GF-D8 (cell line): Measurements from ENCODE around the gene VANGL2.
"Not testable (repeated sequence)": the region's sequence is repeated elsewhere in the genome, so short reads cannot be mapped to it uniquely, and the experiment has no call there.

Experiments used
- DNase-seq: peaks from one replicate; lab custom pipeline; 2025; lab: John Stamatoyannopoulos, UW

The VANGL2 gene

DNA sequence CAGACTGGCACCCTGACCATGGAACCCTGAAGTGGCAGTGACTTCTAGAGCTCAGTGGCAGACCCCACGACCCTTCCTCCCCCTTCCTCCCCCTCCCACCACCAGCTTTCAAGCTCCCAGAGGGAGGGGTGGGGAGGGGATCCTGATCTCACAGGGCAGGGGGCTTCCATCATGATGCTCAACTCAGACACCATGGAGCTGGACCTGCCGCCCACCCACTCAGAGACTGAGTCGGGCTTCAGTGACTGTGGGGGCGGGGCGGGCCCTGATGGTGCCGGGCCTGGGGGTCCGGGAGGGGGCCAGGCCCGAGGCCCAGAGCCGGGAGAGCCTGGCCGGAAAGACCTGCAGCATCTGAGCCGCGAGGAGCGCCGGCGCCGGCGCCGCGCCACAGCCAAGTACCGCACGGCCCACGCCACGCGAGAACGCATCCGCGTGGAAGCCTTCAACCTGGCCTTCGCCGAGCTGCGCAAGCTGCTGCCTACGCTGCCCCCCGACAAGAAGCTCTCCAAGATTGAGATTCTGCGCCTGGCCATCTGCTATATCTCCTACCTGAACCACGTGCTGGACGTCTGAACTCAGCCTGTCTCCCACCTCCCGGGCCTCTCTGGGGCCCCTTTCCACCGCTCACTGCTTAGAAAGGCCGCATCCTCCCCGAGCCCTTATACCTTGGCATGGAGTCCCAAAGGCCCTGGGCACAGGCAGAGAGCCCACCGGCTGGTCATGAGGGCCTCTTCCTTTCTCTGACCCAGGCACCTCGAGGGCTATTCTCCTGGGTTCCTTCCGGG is 29.6 kb upstream of the VANGL2 start:
- no peak for DNase-seq

DNA sequence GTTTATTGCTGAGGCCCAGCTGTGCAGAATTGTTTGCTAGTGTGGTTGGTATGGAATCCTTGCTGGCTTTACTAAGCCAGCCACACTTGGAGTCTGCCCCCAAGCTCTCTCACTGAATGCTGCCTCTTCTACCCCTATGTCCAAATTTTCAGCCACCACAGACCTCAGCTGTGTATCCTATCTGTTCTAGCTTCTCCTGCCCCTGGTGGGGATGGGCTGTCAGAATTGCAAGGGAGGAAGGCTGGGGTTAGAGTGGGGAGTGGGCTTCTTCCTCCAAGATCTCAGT is 29.1 kb upstream of the VANGL2 start:
- DNase-seq, result no peak

DNA sequence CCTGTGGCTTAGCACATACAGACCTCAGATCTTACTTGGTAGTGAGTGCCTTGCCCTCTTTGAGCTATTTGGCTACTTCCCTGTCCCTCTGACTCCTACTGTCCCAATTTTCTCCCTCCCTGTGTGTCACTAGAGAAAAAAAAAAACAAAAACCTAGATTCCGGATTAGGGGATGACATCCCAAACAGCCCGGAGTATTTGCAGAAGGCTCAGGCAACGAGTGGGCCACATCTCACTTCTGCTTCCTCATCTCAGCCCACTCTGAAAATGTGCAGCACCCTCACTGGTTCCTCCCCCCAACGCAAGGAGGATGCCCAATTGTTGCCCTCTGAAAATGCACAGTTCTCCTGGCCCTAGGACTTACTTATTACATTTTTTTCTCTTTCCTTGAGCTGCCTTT is 28.6 kb upstream of the VANGL2 start:
- no peak for DNase-seq

DNA sequence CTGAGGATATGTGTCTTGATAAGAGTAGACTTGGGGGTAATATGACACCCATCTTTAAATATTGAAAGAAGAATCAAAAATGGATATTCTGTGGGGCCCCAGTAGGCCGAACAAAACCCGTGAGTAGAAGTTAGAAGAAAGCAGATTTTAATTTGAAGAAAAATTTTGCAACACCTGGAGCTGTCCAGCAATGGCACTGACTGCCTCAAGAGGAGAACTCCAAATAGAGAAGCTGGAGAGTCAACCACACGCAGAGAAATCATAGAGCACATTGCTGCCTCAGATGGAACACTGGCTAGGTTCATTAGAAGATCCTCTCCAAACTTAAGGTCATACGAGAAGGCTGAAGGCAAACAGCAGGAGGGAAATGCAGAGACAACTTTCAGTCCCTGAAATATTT is 26.7 kb upstream of the VANGL2 start:
- DNase-seq, result no peak

DNA sequence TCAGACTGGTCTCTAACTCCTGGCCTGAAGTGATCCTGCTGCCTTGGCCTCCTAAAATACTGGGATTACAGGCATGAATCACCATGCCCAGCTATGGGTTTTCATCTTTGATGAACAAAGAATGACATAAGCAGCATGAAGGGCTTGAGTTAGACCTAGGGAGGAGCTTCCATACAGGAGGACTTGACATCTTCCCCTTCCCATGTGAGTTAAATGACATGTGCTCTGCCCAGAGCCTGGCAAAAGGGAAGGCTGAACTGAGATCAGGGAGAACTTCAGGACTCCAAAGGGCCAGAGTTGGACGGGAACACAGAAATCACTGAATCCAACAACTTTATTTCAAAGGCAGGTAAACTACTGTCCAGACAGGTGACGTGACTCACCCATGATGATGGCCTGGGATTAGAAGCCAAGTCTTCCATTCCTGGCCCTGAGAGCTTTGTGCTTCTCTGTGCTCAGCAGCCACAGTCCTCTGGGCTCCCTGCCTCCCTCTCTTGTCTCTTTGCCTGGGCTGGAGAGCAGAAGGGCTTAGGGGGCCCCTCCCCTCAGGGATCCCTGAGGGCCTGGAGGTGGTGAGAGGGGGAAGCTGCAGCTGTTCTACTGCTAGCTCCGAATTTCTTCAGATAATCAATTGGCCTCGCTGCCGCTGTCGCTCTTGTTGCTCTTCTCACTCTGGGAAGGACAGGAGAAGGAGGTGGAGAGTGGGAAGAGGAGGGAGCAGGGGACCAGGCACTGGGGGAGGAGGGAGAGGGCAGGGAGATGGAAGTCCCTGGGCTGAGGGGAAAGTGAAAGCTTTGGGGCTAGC is 25.9 kb upstream of the VANGL2 start:
- DNase-seq, result no peak

- DNase-seq, result no peak
These were observed 24.4 kb upstream of the VANGL2 start for GRCh38 chr1:160375788-160376524.

DNA sequence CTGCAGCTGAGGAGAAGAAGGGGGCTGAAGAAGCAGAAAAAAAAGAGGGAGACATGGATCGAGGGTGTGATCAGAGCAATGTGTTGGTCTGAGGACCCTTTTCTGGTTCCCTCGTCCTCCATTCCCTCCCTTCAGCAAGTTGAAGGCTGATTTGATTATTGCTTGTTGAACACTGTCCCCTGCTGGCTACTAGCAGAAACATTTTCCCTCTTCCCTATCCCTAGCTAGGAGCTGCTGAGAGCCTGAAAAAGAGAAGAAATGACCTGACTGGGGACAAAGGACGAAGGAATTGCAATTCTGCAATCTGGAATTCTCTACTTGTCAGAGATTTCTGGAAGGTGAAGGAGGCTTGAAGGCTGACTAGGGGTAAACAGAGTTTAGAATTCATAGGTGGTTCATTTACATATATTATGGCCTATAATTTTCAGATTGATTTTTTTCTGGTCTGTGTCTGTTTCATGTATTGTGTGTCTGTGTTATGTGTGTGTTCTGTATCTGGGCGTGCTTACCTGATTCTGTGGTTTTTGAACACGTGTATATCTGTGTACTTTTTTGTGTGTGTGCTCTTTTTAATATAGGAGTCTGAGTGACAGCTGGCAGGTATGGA is 23.7 kb upstream of the VANGL2 start:
- peak; percentile 29 for DNase-seq

- DNase-seq, result no peak
These were observed 22.7 kb upstream of the VANGL2 start for GRCh38 chr1:160377585-160378206.

GRCh38 chr1:160384812-160385211 is 15.6 kb upstream of the VANGL2 start:
- DNase-seq, result not testable (repeated sequence)

DNA sequence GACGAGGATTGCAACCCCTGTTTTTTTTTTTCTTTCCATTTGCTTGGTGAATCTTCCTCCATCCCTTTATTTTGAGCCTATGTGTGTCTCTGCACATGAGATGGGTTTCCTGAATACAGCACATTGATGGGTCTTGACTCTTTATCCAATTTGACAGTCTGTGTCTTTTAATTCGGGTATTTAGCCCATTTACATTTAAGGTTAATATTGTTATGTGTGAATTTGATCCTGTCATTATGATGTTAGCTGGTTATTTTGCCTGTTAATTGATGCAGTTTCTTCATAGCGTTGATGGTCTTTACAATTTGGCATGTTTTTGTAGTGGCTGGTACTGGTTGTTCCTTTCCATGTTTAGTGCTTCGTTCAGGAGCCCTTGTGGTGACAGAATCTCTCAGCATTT is 12.0 kb upstream of the VANGL2 start:
- DNase-seq, result not testable (repeated sequence)

- DNase-seq, result no peak
These were observed 5.7 kb upstream of the VANGL2 start for GRCh38 chr1:160394673-160395072.

DNA sequence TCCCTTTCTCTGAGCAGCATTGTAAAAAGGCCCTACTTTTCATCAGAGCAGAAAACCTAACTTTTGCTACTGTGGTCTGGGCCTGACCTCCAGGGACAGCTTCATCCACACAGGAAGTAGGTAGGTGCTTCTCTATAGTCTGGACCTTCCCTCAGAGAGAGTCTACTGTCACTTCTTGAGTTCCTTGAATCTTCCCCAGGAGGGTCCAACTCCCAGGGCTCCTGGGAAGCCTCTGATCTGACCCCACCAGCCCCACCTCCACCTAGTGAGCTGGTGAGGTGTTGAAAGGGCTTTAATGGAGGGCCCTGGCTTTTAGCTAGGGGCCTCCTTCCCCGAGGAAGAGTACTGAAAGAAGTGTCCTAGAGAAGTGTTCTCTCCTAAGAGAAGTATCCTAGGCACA is 2.7 kb upstream of the VANGL2 start:
- DNase-seq, result no peak

GRCh38 chr1:160398823-160399222 is 1.5 kb upstream of the VANGL2 start:
- no peak for DNase-seq

DNA sequence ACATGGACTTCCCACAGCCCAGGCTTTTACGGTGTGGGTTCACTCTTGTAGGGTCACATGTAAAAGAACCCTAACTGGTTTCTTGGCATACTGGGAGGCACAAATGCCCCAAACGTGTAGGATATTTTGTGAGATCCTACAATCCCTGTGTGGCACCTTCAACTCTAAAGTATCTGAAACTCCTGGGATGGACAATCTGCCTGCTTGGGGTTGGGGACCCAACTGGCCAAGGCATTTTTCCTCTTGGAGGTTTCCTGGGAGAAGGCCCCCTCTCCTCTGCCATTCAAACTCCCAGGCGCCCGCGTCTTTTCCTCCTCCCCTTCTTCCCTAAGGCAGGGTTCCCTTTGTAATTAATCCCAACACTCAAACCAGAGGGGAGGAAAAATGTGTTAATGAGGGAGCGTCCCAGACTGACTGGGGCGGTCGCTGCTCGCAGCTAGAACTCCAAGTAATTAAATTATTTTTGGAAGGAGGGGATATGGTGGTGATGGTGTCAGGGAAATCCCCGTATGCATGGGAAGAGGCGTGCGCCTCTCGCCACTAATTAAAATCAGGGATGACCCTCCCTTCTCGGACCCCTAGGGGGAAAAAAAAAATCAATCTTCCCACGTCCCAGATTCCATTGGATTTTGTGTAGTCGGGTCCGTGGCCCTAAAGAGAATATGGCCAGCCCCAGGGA is 681 bp upstream of the VANGL2 start:
- no peak for DNase-seq

GRCh38 chr1:160400646-160401486 is 502 bp downstream of the VANGL2 start:
- DNase-seq, result no peak

- DNase-seq, result no peak
These were observed 1.1 kb downstream of the VANGL2 start for GRCh38 chr1:160401487-160401805.

DNA sequence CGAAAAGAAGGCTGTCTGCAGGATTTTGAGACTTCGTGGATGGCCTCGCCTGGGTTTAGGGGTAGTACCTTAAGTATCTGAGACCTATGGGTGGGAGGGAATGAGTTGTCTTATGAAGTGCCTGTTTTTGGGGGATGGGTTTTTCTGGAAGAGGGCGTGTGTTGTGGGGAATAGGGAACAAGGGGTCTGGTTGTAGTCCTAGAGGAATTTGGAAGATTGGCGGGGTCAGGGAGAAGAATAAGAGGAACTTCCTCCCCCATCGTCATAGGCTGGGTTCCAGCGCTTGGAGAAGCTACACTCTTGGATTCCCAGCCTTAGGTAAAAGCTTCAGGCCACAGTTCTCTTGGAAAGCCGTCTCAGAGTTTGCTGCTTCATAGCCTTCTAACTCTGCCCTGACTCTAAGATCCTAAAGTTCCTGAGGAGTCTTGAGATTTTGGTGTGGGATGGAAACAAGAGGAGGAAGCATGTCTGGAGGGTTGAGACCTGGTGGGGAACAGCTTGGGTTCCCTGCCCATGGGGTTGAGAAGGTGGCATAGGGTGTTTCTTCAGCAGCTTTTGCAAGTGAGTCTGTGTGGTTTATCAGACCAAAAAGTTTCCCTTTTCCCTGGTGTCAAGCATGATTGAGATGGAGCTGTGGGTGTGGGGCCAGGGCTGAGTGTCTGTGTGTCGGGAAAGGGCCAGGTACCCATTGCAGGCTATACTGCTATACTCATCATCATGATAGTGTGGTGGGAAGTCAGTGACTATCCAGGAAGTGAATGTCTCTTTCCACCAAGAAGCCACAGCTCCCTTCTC is 1.8 kb downstream of the VANGL2 start:
- DNase-seq, result no peak

GRCh38 chr1:160403244-160403643 is 2.9 kb downstream of the VANGL2 start:
- DNase-seq, result no peak

DNA sequence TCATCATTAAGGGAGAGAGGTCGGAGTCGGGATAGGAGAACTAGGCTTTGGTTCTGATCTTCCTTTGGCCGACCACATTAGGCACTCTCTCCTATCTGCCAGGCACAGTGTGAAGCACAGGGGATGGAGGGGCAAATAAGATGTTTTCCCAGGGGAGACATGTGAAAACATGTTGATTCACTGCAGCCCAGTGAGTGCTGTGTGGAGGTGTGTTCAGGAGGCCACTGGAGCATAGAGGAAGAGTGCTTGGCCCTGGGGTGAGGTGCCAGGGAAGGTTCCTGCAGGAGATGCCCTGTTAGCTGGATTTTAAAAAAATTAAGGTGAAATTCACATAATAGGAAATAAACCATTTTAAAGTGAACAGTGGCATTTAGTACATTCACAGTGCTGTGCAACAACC is 3.7 kb downstream of the VANGL2 start:
- DNase-seq, result no peak

DNA sequence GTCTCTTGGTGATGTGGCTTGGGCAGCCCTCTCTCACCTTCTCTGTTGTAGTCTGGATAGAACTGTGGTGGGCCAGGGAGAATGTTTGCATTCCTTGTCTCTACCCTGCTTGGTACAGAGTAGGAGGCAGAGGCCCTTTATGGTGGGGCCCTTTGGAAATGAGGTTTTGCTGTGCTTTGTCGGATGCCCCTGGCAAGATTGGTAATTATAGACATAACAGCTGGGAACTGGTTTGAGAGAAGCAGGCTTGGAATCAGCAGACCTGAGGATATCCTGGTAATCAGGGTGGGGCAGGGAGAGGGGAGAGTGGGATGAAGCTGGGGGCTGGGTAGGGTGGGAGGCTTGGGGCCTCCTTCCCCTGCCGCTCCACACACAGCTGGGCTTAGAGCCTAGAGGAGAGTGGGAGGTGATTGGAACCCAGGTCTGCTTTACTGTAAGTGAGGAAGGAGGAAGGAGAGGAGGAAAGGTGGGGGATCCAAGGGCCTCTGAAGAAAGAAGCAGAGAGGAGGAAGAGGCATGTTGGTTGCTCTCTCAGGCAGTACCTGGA is 5.0 kb downstream of the VANGL2 start:
- DNase-seq, result no peak
